ENCODE results near the gene IQSEC3. TPM values are rescaled to one million over a fixed set of nuclear protein-coding genes. Genes with fewer than 3 reads are reported as not detected.
"Not testable (repeated sequence)": the region's sequence is repeated elsewhere in the genome, so short reads cannot be mapped to it uniquely, and the experiment has no call there.

The IQSEC3 gene
- total RNA-seq, 1 donor: 0.21 TPM

DNA sequence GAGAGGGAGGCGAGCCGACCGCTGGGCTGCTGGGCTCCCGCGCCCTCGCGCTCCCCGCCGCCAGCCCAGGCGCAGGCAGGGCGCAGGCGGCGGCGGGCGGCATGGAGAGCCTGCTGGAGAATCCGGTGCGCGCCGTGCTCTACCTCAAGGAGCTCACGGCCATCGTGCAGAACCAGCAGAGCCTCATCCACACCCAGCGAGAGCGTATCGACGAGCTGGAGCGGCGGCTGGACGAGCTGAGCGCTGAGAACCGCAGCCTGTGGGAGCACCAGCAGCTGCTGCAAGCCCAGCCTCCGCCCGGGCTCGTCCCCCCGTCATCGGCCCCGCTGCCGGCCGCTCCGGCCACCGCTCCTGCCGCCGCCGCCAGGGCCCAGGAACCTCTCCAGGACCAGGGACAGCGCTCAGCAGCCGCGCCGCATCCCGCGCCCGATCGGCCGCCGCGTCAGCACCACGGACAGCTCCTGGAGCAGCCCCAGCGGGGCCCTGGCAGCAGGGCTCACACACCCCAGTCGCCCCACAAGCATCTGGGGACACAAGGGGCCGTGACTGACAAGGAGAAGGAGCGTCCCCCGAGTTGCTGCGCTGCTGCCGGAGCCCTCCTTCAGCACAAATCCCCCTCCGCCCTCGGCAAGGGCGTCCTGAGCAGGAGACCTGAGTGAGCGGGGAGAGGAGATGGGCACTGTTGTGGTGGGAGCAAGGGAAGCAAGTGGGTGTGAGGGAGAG, 376 bp downstream of the IQSEC3 start:
- not testable (repeated sequence) for H3K9me3 ChIP-seq (ENCODE audit: low read depth, low read length); H3K4me1 ChIP-seq (ENCODE audit: insufficient read depth, low read length); H3K4me3 ChIP-seq (ENCODE audit: low read length); H3K27me3 ChIP-seq (ENCODE audit: insufficient read depth, low read length)

DNA sequence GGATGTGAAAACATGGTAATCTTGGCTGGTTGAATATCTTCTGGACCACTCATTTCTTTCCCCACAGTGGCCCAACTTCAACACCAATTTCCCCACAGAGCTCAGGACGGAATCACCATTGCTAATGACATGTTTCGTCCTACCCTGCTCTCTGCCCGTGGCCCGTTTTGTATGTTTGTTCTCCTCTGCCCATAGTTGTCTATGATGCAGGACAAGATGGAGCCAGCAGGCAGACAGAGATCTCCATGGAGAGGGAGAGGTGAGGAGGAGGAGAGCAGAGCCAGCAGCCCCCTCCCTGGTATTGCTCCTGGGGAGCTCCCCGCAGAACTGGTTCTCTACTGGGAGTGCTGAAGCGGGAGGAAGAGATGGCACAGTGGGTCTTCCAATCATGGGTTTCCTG, 3.1 kb downstream of the IQSEC3 start:
- not testable (repeated sequence) for H3K9me3 ChIP-seq (ENCODE audit: low read depth, low read length); H3K27me3 ChIP-seq (ENCODE audit: insufficient read depth, low read length); H3K4me1 ChIP-seq (ENCODE audit: insufficient read depth, low read length); H3K4me3 ChIP-seq (ENCODE audit: low read length)

DNA sequence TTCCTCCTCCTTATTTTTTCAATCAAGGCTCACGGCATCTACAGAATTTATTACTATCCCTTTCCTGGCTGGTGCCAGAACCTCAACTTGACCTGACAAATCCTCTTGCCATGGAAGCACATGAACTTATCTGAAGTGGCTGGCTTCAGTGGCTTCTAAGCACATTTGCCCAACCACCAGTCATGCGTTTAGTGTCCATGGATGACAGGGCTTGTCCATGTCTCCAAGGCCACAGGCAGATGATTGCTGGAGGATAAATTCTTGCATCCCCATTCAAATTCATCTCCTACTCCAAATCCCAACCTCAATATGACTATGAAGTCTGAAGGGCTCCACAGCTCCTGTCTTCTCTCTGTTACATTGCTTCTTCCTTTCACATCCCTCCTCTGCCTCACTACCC, 4.0 kb downstream of the IQSEC3 start:
- H3K27me3 ChIP-seq (ENCODE audit: insufficient read depth, low read length); H3K4me3 ChIP-seq (ENCODE audit: low read length); H3K4me1 ChIP-seq (ENCODE audit: insufficient read depth, low read length); H3K9me3 ChIP-seq (ENCODE audit: low read depth, low read length): not testable (repeated sequence)

- H3K27me3 ChIP-seq (ENCODE audit: insufficient read depth, low read length); H3K4me1 ChIP-seq (ENCODE audit: insufficient read depth, low read length); H3K4me3 ChIP-seq (ENCODE audit: low read length); H3K9me3 ChIP-seq (ENCODE audit: low read depth, low read length): not testable (repeated sequence)
These were observed 5.5 kb downstream of the IQSEC3 start for GRCh38 chr12:72018-72417.

DNA sequence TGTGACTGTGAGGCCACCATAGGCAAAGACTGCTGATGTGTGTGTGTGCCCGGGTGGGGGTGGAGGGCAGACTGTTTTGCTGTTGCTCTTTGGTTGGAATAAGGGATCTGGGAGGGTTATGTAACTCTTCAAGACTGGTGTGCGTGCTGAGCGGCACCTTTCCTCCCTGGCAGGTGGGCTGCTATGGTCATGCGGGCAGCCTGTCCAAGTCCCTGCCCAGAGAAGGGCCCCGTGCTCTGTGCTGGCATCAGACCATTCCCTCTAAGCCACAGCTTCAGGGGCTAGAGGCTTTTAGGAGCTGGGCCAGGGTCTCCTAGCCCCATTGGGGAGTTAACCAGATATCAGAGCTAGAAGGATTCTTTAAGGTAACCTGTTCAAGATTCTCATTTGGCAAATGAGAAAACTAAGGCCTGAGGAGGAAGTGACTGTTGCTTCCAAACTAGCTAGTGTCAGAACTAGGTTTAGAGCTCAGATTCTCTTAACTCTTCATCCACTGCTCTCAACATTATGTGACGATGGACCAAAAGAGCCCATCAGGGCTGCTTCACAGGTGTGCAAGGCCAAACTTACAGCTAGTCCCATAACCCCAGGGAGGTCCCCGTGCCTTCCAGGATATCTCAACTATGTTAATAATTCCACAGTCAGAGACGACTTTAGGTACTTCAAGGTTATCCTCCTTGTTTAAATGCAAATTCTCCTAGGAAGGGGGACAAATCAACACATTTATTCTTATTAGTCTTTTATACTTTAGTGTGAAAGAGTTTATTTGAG, 8.0 kb downstream of the IQSEC3 start:
- not testable (repeated sequence) for H3K27me3 ChIP-seq (ENCODE audit: insufficient read depth, low read length); H3K9me3 ChIP-seq (ENCODE audit: low read depth, low read length); H3K4me1 ChIP-seq (ENCODE audit: insufficient read depth, low read length)

DNA sequence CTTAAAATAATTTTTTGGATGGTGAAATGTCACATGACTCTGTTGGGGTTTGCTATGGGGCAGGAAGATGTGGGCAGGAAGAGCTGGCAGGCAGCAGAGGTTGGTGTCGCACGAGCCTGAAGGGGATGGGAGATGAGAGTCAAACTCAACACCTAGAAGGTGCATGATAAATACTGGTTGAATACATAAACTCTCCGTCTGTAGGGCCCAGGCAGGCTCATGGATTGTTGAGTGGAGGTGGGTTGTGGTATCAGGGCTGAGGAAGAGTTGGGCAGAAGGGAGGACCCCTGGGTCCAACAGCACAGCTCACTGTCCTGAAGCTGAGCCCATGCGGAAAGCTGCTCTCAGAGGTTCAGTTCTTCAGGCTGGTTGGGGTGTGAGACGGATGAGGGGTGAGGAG, 9.0 kb downstream of the IQSEC3 start:
- not testable (repeated sequence) for H3K4me3 ChIP-seq (ENCODE audit: low read length); H3K4me1 ChIP-seq (ENCODE audit: insufficient read depth, low read length); H3K9me3 ChIP-seq (ENCODE audit: low read depth, low read length)
- peaks cover 14% of the 10 kb centered on the region for H3K27me3 ChIP-seq (ENCODE audit: insufficient read depth, low read length)

More for the DNA sequence above, 8.0 kb downstream of the IQSEC3 start:
- H3K4me3 ChIP-seq (ENCODE audit: low read length): not testable (repeated sequence)

DNA sequence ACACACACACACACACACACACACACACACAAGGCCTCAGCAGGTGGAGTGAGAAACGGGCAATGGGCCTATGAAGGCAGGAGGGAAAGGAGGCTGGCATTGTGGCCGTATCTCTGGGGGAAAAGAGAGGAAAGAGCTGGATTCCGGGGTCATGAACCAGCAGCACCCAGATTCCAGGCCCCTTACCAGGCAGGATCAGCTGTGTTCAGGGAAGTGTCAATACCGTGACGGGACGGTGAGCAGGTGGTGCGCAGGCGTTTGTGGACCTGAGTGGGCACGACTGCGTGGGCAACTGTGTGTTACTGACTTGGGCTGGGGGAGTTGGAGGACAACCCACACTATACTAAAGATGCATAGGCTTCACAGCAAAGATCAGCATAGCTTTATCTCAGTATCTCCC, 9.5 kb downstream of the IQSEC3 start:
- peaks cover 16% of the 10 kb centered on the region for H3K27me3 ChIP-seq (ENCODE audit: insufficient read depth, low read length)
- H3K9me3 ChIP-seq (ENCODE audit: low read depth, low read length); H3K4me3 ChIP-seq (ENCODE audit: low read length); H3K4me1 ChIP-seq (ENCODE audit: insufficient read depth, low read length): not testable (repeated sequence)

DNA sequence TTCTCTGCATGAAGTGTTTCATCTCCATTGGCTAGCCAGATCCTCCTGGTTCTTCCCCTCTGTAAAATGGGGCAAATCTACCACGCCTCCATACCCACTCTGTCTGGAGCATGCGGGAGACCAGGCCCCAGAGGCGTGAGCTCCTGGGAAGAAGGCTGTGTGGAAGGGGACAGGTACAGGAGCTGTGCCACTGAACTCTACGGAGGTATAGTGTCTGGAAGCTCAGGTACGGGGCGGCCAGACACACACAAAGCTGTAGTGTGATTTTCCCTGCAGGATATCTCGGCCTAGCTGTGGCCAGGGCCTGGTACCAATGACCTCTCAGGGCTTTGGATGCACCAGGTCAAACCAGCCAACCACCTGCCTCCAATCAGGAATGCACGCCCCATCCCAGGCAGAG, 10.0 kb downstream of the IQSEC3 start:
- H3K4me1 ChIP-seq (ENCODE audit: insufficient read depth, low read length); H3K9me3 ChIP-seq (ENCODE audit: low read depth, low read length); H3K4me3 ChIP-seq (ENCODE audit: low read length): not testable (repeated sequence)
- H3K27me3 ChIP-seq (ENCODE audit: insufficient read depth, low read length): peaks cover 16% of the 10 kb centered on the region

DNA sequence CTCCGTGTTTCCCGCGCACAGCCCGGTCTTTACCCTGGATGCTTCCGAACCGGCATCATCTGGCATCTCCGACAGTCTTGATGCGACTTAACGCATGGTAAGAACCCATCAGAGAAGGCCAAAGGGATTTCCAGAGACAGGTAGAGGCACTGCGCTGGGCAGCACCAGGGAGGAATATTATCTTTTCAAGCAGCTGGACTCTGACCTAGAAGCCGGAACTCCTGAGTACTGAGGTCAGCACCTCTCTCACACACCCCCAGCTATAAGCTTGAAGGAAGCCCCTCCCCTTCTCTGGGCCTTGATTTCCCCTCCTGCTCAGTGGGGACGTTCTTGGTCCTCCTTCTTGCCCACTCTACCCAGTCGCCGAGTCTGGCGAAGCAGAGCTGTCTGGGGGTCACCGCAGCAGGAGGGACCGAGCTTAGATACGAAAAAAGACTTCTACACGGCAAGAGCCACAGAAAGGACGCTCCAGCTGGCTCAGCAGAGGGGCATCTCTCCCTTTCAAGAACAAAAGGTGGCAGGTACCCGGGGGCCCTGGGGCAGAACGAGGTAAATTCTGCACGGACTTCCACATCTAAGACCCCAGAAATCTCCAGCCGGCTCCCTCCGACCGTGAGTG, 10.6 kb downstream of the IQSEC3 start:
- not testable (repeated sequence) for H3K4me1 ChIP-seq (ENCODE audit: insufficient read depth, low read length); H3K4me3 ChIP-seq (ENCODE audit: low read length); H3K9me3 ChIP-seq (ENCODE audit: low read depth, low read length)
- peaks cover 16% of the 10 kb centered on the region for H3K27me3 ChIP-seq (ENCODE audit: insufficient read depth, low read length)

- not testable (repeated sequence) for H3K4me3 ChIP-seq (ENCODE audit: low read length); H3K4me1 ChIP-seq (ENCODE audit: insufficient read depth, low read length); H3K9me3 ChIP-seq (ENCODE audit: low read depth, low read length)
- peaks cover 16% of the 10 kb centered on the region for H3K27me3 ChIP-seq (ENCODE audit: insufficient read depth, low read length)
These were observed 11.3 kb downstream of the IQSEC3 start for GRCh38 chr12:77769-78383.

DNA sequence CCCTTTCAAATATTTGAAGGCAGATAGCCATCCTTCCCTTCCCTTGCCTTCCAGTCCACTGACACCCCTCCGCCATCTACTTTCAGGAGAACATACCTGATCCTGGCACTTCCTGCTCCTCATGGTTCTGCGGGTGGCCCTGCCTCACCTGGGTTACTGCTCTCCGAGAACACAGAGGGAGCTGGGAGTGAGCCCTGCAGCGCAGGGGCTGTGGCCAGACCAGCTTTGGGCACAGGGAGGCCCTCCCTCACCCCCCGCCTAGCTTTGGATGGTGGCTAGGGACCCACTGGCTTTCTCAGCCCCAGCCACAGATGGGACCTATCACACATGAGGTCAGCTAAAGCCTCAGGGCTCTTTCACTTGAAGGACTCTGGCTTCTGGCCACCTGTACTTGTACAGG, 12.4 kb downstream of the IQSEC3 start:
- H3K4me1 ChIP-seq (ENCODE audit: insufficient read depth, low read length): no peaks in the 10 kb centered on the region
- peaks cover 16% of the 10 kb centered on the region for H3K27me3 ChIP-seq (ENCODE audit: insufficient read depth, low read length)
- H3K9me3 ChIP-seq (ENCODE audit: low read depth, low read length): no peaks in the 10 kb centered on the region
- no peak overlapping the region for H3K4me3 ChIP-seq (ENCODE audit: low read length)

DNA sequence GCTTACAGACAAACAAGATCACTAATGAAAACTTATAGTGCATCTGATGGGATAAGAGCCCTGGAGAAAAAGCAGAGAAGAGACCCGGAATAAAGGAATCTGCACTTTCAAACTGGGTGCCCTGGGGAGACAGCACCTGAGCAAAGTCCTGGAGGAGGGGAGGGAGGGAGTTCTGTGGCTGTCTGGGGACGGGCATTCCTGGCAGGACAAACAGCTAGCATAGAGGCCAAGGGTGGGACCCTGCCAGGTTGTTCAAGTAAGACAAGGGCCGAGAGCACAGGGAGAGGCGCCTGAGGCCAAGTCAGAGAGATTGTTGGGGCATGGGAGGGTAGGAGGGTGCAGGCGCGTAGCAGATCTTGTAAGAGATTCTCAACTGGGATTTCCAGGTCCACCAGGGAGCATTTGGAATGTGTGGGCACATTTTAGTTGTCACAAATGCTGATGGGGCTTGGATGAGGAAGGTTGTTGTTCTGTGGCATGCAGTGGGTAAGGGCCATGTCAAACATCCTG, 14.2 kb downstream of the IQSEC3 start:
- H3K9me3 ChIP-seq (ENCODE audit: low read depth, low read length): no peaks in the 10 kb centered on the region
- H3K4me3 ChIP-seq (ENCODE audit: low read length): no peak overlapping the region
- no peaks in the 10 kb centered on the region for H3K4me1 ChIP-seq (ENCODE audit: insufficient read depth, low read length)
- H3K27me3 ChIP-seq (ENCODE audit: insufficient read depth, low read length): peaks cover 16% of the 10 kb centered on the region

DNA sequence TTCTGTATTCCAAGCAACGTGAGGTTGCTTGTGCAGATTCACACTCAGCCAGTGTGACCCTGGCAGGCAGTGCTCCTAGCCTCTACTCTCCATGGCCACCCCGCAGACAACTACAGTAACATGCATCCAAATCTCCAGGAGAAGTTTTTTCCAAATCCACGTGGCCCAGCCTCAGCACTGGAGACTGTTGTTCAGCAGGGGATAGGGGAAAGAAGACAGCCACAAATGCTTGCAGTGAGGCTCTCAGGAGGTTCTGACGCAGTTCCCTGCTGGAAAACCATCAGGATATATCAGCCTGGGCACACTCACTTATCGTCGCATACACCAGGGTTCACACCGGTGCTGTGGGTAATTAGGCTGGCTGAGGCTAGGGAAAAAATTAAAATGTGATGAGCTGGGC, 16.2 kb downstream of the IQSEC3 start:
- Histone ChIP-seq H3K27me3 (ENCODE audit: insufficient read depth, low read length) (peaks cover 16% of the 10 kb centered on the region), H3K4me3 (ENCODE audit: low read length) (no peak overlapping the region), H3K4me1 (ENCODE audit: insufficient read depth, low read length) (no peaks in the 10 kb centered on the region), H3K9me3 (ENCODE audit: low read depth, low read length) (no peaks in the 10 kb centered on the region)

DNA sequence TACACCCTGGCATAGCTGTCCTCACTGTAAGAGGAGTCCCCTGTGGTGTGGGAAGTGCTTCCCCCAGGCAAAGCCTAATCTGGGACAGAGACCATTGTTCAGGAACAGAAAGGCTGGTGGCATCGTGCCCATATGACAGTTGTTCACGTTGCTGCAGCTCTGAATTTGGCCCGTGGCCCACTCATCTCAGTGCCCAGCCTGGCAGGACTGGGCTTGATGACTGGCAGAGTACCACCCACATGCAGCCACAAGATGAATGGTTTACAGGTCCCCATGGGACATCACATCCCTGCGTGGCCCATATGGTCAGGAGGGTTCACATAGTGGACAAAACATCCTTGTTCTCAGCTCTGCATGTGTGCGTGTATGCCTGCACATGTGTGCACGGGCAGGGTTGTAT, 17.5 kb downstream of the IQSEC3 start:
- H3K4me3 ChIP-seq (ENCODE audit: low read length): no peak overlapping the region
- H3K4me1 ChIP-seq (ENCODE audit: insufficient read depth, low read length): no peaks in the 10 kb centered on the region
- peaks cover 14% of the 10 kb centered on the region for H3K27me3 ChIP-seq (ENCODE audit: insufficient read depth, low read length)
- no peaks in the 10 kb centered on the region for H3K9me3 ChIP-seq (ENCODE audit: low read depth, low read length)

DNA sequence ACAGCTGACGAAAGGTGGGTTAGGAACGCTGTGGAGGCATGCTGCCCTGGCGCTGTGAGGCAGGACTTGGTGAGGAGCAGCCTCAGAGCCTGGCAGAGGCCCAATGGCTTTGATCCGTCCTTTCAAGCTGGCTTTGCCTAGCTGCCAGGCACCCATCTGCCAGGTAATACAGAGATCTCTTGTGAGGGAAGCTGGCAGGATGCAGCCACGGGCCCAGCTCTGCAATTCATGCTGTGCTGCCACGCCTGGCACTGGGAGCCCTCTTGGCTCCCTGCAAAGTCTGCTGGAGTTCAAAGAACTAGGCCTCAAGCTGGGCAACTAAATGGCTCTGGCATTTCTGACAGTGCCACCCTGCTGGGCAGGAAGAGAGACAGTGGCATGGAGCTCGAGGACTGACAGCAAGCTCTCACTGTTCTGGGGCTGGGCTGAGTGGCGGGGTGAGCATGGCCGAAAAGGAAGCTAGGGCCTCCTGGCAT, 18.7 kb downstream of the IQSEC3 start:
- Histone ChIP-seq H3K9me3 (ENCODE audit: low read depth, low read length) (peaks cover 7% of the 10 kb centered on the region), H3K4me1 (ENCODE audit: insufficient read depth, low read length) (no peaks in the 10 kb centered on the region), H3K4me3 (ENCODE audit: low read length) (no peak overlapping the region), H3K27me3 (ENCODE audit: insufficient read depth, low read length) (peaks cover 4% of the 10 kb centered on the region)

Data from mononuclear cell (primary cell).